Pons (tissue), 1 donor: ENCODE data around the gene FAM193A.
"Not testable (repeated sequence)": the region's sequence is repeated elsewhere in the genome, so short reads cannot be mapped to it uniquely, and the experiment has no call there.

ENCODE experiments used
- DNase-seq: peaks from one replicate; pipeline ENCODE4 v3.0.0-alpha.2; 2016; ENCODE audit warnings: low spot score

FAM193A gene

DNA sequence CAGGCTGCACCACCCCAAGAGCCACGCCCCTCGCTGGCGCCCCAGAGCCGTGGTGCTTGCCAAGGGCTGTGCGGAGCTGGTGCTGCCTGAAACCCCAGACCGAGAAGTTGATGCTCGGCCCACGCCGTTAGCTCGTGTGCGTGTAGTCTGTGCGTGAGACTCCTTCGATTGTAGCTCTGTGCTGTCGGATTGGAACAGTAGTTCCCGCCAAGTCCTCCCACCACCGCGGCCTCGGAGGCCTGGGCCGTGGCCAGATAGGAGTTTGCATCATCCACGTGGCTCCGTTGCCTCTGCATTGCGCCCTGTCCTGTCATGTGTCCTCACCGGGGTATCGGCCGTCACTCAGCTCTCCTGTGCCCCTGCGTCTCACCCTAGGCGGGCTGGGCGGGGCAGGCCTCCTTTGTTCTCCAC is 195.5 kb downstream of the FAM193A start:
- DNase-seq = no peak

DNA sequence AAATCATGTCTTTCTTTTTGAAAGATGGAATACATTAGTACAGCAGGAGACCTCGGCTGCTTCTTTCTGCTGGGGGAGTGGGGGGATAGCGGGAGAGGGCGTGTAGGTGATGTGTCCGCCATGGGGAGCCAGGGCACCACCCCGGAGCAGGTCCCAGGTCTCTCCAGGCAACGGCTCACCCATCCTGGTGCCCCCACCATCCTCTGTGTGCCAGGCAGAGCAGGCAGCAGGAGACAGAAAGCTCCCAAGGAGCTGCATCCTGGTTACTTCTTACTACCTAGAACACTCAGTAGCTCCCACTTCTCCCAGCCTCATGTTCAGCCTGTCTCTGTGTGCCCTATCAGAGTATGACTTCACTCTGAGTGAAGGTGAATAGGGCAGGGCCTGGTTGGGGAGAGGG is 196.1 kb downstream of the FAM193A start:
- DNase-seq = no peak

DNA sequence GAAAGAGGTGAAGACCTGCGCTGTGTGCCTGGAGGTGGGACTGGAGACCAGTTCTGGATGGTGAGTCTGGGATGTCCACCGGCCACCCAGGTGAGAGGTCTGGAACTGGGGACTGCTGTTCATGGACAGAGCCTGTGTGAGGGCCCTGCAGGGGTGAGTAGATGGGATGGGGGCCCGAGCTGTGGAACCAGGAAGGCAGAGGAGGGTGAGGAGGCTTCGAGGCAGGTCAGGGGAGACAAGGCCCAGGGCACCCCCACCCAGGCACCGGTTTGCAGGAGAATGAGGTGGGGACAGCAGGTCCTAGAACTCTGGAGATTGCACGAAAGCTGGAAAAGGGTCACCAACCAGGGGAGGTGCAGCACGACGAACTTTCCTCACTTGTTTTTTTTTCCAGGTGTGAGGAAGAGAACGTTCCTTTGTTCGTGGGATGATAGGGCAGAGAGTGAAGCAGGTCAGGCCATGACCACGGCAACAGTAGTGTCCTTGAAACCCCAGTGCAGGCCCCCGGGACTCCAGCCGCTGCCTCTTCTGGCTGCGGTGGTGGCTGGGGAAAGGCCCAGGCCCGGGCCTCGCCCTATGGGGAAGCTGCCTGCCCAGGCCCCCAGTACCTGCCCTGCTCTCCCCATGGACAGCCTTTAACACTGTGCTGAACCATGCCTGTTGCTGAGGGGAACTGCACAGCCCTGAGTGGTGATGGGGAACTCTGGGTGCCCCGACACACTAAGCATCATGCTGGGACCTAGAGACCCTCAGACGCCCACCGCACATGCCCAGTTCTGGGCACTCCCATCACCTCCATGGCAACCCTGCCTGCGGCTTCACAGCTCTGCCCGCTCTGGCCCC is 196.8 kb downstream of the FAM193A start:
- DNase-seq = no peak

DNA sequence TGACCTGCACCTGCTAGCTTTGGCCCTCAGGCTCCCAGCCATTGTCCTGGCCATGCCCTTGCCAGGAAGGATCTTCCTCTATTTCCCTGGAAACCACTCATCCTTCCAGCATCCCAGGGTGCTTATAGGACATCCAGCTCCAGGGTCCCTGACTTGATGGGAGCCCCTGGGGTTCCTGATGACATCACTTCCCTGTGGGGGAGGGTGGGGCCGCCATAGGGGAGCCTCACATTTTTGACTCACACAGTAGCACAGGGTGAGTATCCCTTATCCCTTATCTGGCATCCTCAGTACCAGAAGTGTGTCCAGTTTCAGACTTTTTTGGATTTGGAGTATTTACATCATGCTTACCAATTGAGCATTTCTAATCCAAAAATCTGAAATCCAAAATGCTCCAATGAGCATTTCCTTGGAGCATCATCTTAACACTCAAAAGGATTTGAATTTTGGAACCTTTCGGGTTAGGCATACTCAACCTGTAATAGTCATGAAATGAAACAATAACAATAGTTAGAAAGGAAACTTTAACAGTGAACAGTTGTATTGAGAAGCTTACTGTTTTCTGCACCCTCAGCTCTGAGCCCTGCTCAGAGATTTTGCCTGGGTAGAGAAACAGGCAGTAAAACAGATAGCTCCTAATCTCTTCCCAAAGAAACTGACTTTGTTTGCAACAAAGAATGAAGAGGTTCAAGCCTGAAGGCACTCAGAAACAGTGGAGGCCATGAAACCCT is 197.6 kb downstream of the FAM193A start:
- DNase-seq = no peak

- DNase-seq = no peak
Observed at GRCh38 chr4:2734612-2735011, 198.2 kb downstream of the FAM193A start.

DNA sequence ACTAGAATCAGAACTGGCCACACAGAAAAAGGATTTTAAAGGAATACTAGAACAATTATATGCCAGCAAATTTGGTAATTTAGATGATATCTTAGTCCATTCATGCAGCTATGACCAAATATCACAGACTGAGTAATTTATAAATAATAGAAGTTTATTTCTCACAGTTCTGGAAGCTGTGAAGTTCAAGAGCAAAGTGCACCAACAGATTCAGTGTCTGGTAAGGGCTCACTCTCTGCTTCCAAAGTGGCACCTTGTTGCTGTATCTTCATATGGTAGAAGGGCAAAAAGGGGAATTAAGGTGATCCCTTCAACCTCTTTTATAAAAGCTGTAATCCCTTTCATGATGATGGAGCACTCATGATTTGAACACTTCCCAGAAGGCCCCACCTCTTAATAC is 199.4 kb downstream of the FAM193A start:
- DNase-seq = no peak

DNA sequence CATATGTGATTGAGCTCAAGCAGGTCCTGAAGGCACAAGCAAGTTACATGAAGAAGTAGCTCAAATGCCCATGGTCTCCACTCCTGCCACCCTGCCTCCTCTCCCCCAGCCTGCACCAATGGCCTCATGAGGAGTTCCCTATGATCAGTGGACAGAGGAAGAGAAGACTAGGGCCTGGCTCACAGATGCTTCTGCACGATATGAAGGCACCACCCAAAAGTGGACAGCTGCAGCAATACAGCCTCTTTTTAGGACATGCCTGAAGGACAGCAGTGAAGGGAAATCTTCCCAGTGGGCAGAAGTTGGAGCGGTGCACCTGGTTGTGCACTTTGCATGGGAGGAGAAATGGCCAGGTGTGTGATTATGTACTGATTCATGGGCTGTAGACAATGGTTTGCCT is 201.8 kb downstream of the FAM193A start:
- DNase-seq = not testable (repeated sequence)

DNA sequence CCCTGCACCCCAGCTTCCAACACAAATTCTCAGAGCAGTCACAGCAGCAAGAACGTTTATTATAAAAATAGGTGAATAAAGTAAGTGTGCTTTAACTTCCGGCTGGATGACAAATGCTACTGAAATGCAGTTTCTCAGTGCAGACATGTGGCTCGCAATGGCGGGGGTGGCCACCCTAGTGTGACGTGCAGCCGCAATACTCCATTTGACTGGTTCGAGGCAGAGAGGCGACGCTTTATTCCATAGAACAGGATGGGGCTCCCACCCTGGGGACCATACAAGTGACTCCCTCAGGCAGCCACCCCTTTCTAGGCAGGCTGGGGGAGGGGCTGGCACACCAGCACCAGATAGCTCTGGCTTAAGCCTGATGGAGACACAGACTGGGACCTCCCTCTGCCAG is 205.2 kb downstream of the FAM193A start:
- no peak for DNase-seq

- no peak for DNase-seq
Observed at GRCh38 chr4:2742081-2742822, 205.8 kb downstream of the FAM193A start.

DNA sequence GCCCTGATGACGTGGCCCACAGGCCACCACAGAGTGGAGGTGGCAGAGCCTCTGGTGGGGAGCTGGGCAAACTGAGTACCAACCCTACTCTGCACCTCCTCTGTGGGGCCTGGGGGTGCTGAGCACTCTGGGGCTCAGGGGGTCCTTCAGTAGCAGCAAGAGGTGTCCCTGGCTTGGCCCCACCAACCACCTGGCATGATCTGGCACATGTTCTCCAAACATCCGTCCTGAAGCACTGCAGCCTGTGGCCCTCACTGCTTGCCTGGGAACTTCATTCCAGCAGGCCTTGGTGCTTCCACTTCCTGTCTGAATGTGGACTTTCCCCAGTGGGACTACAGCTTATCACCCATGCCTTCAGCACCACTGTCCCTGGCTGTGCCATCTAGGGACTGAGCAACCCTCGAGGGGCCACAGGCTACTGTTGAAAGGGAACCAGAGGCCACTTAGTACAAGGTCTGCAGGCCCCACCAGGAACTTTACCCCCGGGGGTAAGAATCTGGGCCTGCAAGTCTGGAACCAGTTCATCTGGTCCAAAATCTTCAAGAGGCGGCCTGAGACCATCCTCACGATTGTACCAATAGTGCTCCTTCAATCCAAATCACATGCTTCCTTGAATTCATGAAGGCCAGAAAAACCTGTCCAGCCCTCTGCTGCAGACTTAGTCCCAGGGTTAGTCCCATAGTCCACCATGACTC is 206.5 kb downstream of the FAM193A start:
- no peak for DNase-seq

- no peak for DNase-seq
Observed at GRCh38 chr4:2743518-2744445, 207.3 kb downstream of the FAM193A start.

DNA sequence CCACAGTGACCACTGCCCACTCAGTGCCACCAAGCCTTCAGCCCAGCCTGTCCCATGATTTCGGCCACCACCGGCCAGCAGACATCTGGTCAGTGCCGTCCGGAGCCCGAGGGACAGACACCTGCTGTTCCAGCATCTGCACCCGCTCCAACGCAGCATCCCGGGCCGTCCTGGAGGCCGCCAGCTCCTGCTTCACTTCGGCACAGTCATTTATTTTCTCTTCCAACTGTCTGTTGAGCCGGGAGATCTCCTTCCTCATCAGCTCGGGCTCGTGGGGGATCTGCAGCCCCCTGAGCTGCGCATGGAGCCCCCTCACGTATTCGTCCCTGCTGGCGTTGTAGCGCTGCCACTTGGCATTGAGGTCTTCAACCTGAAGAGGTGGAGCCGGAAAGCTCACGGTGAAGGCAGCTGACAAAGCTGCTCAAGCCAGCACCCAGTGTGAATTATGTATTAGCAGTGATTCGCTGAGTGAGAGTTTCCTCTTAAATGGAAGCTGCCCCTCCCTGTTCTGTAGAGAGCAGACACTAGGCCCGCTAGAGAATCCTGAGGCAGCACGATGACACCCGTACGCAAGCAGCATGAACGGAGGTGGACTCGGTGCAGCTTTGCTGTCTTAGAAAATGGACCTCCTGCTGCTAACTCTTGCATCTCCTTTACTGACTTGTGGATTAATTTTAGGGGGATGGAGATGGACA is 208.3 kb downstream of the FAM193A start:
- DNase-seq = no peak

DNA sequence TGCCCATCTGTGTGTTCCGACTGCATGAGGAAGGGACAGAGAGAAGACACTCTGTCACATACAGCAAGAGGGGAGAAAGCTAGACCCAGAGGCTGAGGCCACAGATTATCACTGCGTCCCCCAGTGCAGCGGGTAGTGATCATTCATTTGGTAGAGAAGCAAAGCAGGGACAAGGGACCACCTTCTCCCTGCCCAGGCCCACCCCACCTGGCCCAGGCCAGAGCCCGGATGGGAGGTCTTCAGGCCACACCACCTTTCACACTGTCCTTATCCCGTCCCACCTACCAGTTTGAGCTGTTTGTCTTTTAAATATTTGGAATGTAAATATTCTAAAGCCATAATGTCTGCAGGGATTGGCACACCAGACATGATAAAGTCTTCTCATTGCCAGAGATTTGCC is 209.1 kb downstream of the FAM193A start:
- no peak for DNase-seq

DNA sequence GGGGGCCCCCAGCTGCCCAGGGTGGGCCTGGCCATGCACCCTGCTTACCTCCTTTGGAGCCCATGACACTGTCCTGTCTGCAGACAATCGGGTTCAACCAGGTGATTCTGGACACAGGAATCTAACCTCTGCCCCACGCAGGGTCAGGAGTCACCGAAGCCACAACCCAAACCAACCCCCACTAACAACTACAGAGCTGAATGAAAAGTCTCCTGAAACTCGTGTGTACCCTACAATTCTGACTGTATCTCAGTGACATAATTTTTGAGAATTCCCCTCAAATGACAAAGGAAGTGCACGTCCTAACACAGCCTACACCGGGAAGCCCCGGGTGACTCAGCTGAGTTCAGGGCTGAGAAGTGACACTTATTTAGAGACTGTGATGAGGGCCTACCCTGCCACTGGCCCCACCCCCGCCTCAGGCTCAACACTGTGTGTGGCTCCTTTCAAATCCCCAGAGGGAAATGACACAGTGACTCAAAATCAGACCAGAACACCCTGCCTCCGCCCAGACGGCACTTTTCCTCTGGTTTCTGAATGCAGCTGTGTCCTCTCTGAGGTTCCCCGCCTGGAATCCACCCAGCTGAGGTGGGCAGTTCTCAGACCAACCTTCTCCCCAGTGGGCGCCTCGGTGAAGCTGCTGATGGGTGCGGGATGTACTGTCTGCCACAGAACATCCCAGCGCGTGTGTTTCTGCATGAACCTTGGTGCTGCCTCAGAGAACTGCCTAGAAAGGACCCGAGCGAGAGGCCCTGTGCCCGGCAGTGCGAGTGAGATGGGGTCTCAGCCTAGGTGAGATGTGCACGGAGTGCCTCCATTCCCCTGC is 209.7 kb downstream of the FAM193A start:
- DNase-seq = no peak

GRCh38 chr4:2746891-2747695 is 210.6 kb downstream of the FAM193A start:
- no peak for DNase-seq

- DNase-seq = no peak
Observed at GRCh38 chr4:2750719-2751605, 214.5 kb downstream of the FAM193A start.

GRCh38 chr4:2753436-2753835 is 217.0 kb downstream of the FAM193A start:
- no peak for DNase-seq
